ENCODE measurements around the gene DBX1. TPM values are rescaled to one million over a fixed set of nuclear protein-coding genes. Genes with fewer than 3 reads are reported as not detected.
"Not testable (repeated sequence)": the region's sequence is repeated elsewhere in the genome, so short reads cannot be mapped to it uniquely, and the experiment has no call there.

The DBX1 gene
- polyA plus RNA-seq, 1 donor (not counting 4 experiments of a cell fraction or from before 2014, with no cell fraction given) = not detected

GRCh38 chr11:20201231-20201630 lies 41.0 kb upstream of the DBX1 start:
- Histone ChIP-seq H3K27ac (ENCODE audit: control insufficient read depth, insufficient read depth, low read length) (no peak overlapping the region), H3K79me2 (ENCODE audit: control insufficient read depth, insufficient read depth, low read length) (no peaks in the 10 kb centered on the region), H3K9me1 (ENCODE audit: control insufficient read depth, extremely low read depth, insufficient read depth, low read length) (no peaks in the 10 kb centered on the region), H2AFZ (ENCODE audit: control insufficient read depth, low read length) (no peak overlapping the region), H3K36me3 (ENCODE audit: control insufficient read depth in 2 of 2, extremely low read depth in 1 of 2, insufficient read depth in 2 of 2, low read length in 2 of 2) (no peaks in the 10 kb centered on the region), H3K4me3 (ENCODE audit: control insufficient read depth in 2 of 3, extremely low read depth in 1 of 3, insufficient read depth in 2 of 3, low read depth in 1 of 3, low read length in 3 of 3) (no peak overlapping the region), H3K27me3 (ENCODE audit: control insufficient read depth, extremely low read depth, insufficient read depth, low read length) (peaks cover under 1% of the 10 kb centered on the region), H3K4me1 (ENCODE audit: control insufficient read depth, extremely low read depth, insufficient read depth, low read length) (no peaks in the 10 kb centered on the region), H3K4me2 (ENCODE audit: control insufficient read depth, extremely low read depth, insufficient read depth, low read depth, low read length) (no peak overlapping the region), H4K20me1 (ENCODE audit: control insufficient read depth, extremely low read depth, insufficient read depth, low read length) (no peaks in the 10 kb centered on the region), H3K9me3 (ENCODE audit: control insufficient read depth, low read depth, low read length) (no peaks in the 10 kb centered on the region), H3K9ac (ENCODE audit: control insufficient read depth, extremely low read depth, insufficient read depth, low read length) (no peak overlapping the region)
- DNase-seq (ENCODE audit: low read depth, low spot score) = no peak
- TF ChIP-seq, protein P1, sequence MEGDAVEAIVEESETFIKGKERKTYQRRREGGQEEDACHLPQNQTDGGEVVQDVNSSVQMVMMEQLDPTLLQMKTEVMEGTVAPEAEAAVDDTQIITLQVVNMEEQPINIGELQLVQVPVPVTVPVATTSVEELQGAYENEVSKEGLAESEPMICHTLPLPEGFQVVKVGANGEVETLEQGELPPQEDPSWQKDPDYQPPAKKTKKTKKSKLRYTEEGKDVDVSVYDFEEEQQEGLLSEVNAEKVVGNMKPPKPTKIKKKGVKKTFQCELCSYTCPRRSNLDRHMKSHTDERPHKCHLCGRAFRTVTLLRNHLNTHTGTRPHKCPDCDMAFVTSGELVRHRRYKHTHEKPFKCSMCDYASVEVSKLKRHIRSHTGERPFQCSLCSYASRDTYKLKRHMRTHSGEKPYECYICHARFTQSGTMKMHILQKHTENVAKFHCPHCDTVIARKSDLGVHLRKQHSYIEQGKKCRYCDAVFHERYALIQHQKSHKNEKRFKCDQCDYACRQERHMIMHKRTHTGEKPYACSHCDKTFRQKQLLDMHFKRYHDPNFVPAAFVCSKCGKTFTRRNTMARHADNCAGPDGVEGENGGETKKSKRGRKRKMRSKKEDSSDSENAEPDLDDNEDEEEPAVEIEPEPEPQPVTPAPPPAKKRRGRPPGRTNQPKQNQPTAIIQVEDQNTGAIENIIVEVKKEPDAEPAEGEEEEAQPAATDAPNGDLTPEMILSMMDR (optimal IDR thresholded peaks at IDR 0.05 in 1 of 3, IDR thresholded peaks at IDR 0.05 in 1 of 3, conservative IDR thresholded peaks at IDR 0.05 in 1 of 3; ENCODE audit: extremely low read depth in 1 of 3, insufficient read depth in 2 of 3, low read length in 3 of 3) = no peak
- TF ChIP-seq EZH2 (IDR thresholded peaks at IDR 0.05; ENCODE audit: low read length) = no peak
- FAIRE-seq = no peak
- dilution Hi-C loops (cut with MboI; ENCODE audit: extremely low pct_ligation_motif_present, low sequenced_read_pairs) = no loop called here

DNA sequence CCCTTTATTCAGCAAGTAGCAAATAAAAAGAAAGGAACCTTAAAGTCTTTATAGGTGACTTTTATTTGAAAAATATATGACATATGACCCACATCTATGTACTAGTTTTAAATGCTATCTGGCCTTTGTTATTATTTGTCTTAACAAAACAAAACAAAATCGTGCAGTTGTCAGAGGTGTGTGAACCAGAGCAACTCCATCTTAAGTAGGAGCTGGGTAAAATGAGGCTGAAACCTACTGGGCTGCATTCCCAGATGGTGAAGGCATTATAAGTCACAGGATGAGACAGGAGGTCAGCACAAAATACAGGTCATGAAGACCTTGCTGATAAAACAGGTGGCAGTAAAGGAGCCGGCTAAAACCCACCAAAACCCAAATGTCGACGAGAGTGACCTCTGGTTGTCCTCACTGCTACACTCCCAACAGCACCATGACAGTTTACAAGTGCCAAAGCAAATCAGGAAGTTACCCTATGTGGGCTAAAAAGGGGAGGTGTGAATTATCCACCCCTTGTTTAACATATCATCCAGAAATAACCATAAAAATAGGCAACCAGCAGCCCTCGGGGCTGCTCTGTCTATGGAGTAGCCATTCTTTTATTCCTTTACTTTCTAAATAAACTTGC lies 40.2 kb upstream of the DBX1 start:
- H3K9me1 ChIP-seq (ENCODE audit: control insufficient read depth, extremely low read depth, insufficient read depth, low read length); H3K4me1 ChIP-seq (ENCODE audit: control insufficient read depth, extremely low read depth, insufficient read depth, low read length); H4K20me1 ChIP-seq (ENCODE audit: control insufficient read depth, extremely low read depth, insufficient read depth, low read length); FAIRE-seq; H3K36me3 ChIP-seq (ENCODE audit: control insufficient read depth in 2 of 2, extremely low read depth in 1 of 2, insufficient read depth in 2 of 2, low read length in 2 of 2); H3K4me2 ChIP-seq (ENCODE audit: control insufficient read depth, extremely low read depth, insufficient read depth, low read depth, low read length); H3K27me3 ChIP-seq (ENCODE audit: control insufficient read depth, extremely low read depth, insufficient read depth, low read length); dilution Hi-C loops (cut with MboI; ENCODE audit: extremely low pct_ligation_motif_present, low sequenced_read_pairs); H3K9ac ChIP-seq (ENCODE audit: control insufficient read depth, extremely low read depth, insufficient read depth, low read length); H3K27ac ChIP-seq (ENCODE audit: control insufficient read depth, insufficient read depth, low read length); H3K79me2 ChIP-seq (ENCODE audit: control insufficient read depth, insufficient read depth, low read length); DNase-seq (ENCODE audit: low read depth, low spot score); H3K4me3 ChIP-seq (ENCODE audit: control insufficient read depth in 2 of 3, extremely low read depth in 1 of 3, insufficient read depth in 2 of 3, low read depth in 1 of 3, low read length in 3 of 3); H2AFZ ChIP-seq (ENCODE audit: control insufficient read depth, low read length); H3K9me3 ChIP-seq (ENCODE audit: control insufficient read depth, low read depth, low read length): not testable (repeated sequence)

- Histone ChIP-seq H3K4me1 (ENCODE audit: control insufficient read depth, extremely low read depth, insufficient read depth, low read length) (no peaks in the 10 kb centered on the region), H2AFZ (ENCODE audit: control insufficient read depth, low read length) (no peak overlapping the region), H3K27ac (ENCODE audit: control insufficient read depth, insufficient read depth, low read length) (no peak overlapping the region), H3K4me2 (ENCODE audit: control insufficient read depth, extremely low read depth, insufficient read depth, low read depth, low read length) (no peak overlapping the region), H3K79me2 (ENCODE audit: control insufficient read depth, insufficient read depth, low read length) (no peaks in the 10 kb centered on the region), H3K9me1 (ENCODE audit: control insufficient read depth, extremely low read depth, insufficient read depth, low read length) (no peaks in the 10 kb centered on the region), H3K9me3 (ENCODE audit: control insufficient read depth, low read depth, low read length) (no peaks in the 10 kb centered on the region), H3K4me3 (ENCODE audit: control insufficient read depth in 2 of 3, extremely low read depth in 1 of 3, insufficient read depth in 2 of 3, low read depth in 1 of 3, low read length in 3 of 3) (no peak overlapping the region), H3K9ac (ENCODE audit: control insufficient read depth, extremely low read depth, insufficient read depth, low read length) (no peak overlapping the region), H3K36me3 (ENCODE audit: control insufficient read depth in 2 of 2, extremely low read depth in 1 of 2, insufficient read depth in 2 of 2, low read length in 2 of 2) (no peaks in the 10 kb centered on the region), H3K27me3 (ENCODE audit: control insufficient read depth, extremely low read depth, insufficient read depth, low read length) (no peaks in the 10 kb centered on the region), H4K20me1 (ENCODE audit: control insufficient read depth, extremely low read depth, insufficient read depth, low read length) (no peaks in the 10 kb centered on the region)
- FAIRE-seq (no peak), DNase-seq (ENCODE audit: low read depth, low spot score) (no peak)
- dilution Hi-C loops (cut with MboI; ENCODE audit: extremely low pct_ligation_motif_present, low sequenced_read_pairs) = no loop called here
- TF ChIP-seq, protein P1 (optimal IDR thresholded peaks at IDR 0.05 in 1 of 3, IDR thresholded peaks at IDR 0.05 in 1 of 3, conservative IDR thresholded peaks at IDR 0.05 in 1 of 3; ENCODE audit: extremely low read depth in 1 of 3, insufficient read depth in 2 of 3, low read length in 3 of 3) = no peak
- TF ChIP-seq EZH2 (IDR thresholded peaks at IDR 0.05; ENCODE audit: low read length) = no peak
These were observed 37.6 kb upstream of the DBX1 start for GRCh38 chr11:20197881-20198280.
